Stimulated activated CD8-positive, alpha-beta memory T cell treated with anti-CD3 and anti-CD28 coated beads, Interleukin-15, amount 100 ng/mL, for 1 hour (primary cell): Measurements from ENCODE around the gene ARL3.
"Not testable (repeated sequence)": the region's sequence is repeated elsewhere in the genome, so short reads cannot be mapped to it uniquely, and the experiment has no call there.

Experiments
- DNase-seq: peaks from one replicate; pipeline ENCODE4 v3.0.0-alpha.2; 2020; ENCODE audit warnings: low read depth

ARL3 gene

GRCh38 chr10:102735065-102735562, 20.9 kb upstream of the ARL3 start:
- DNase-seq: no peak

GRCh38 chr10:102732661-102733060, 18.5 kb upstream of the ARL3 start:
- no peak for DNase-seq

GRCh38 chr10:102731222-102731800, 17.1 kb upstream of the ARL3 start:
- DNase-seq: no peak

- no peak for DNase-seq
Measured at GRCh38 chr10:102729029-102730026, 15.1 kb upstream of the ARL3 start.

- DNase-seq: no peak
Measured at GRCh38 chr10:102727037-102727818, 13.0 kb upstream of the ARL3 start.

- no peak for DNase-seq
Measured at GRCh38 chr10:102726274-102726673, 12.1 kb upstream of the ARL3 start.

GRCh38 chr10:102723989-102724388, 9.8 kb upstream of the ARL3 start:
- no peak for DNase-seq

GRCh38 chr10:102721954-102722353, 7.8 kb upstream of the ARL3 start:
- DNase-seq: no peak

GRCh38 chr10:102720775-102721301, 6.6 kb upstream of the ARL3 start:
- DNase-seq: no peak

- no peak for DNase-seq
Measured at GRCh38 chr10:102720337-102720736, 6.1 kb upstream of the ARL3 start.

- DNase-seq: no peak
Measured at GRCh38 chr10:102718220-102718619, 4.0 kb upstream of the ARL3 start.

- not testable (repeated sequence) for DNase-seq
Measured at GRCh38 chr10:102716900-102717565, 2.8 kb upstream of the ARL3 start.

- no peak for DNase-seq
Measured at GRCh38 chr10:102715880-102716279, 1.7 kb upstream of the ARL3 start.

- peak; percentile 20 for DNase-seq
Measured at GRCh38 chr10:102714621-102715455, 641 bp upstream of the ARL3 start, which contains the start of gene SFXN2. Gene SFXN2, plus strand, starts transcription at chr10:102714636. Its CDS starts 12,001 bp downstream, at chr10:102726637.

- peak; percentile 39 for DNase-seq
Measured at GRCh38 chr10:102713539-102713813, 721 bp downstream of the ARL3 start.

- DNase-seq: no peak
Measured at GRCh38 chr10:102712843-102713538, 1.2 kb downstream of the ARL3 start.

GRCh38 chr10:102712089-102712488, 2.1 kb downstream of the ARL3 start:
- DNase-seq: no peak

GRCh38 chr10:102710609-102711008, 3.6 kb downstream of the ARL3 start:
- DNase-seq: no peak

GRCh38 chr10:102705531-102705930, 8.7 kb downstream of the ARL3 start:
- DNase-seq: no peak

GRCh38 chr10:102704915-102705314, 9.3 kb downstream of the ARL3 start:
- no peak for DNase-seq
